GM18498 (cell line): ENCODE data around the gene PLA2G2E.

Source experiments
- ATAC-seq: cut with Tn5 transposase; IDR thresholded peaks from one replicate; pipeline ENCODE4 v1.9.1; 2021; ENCODE audit warnings: mild to moderate bottlenecking, moderate library complexity; ENCODE audit not compliant: unreplicated experiment

PLA2G2E gene

GRCh38 chr1:19923137-19923952, at the start of gene PLA2G2E:
Gene PLA2G2E, minus strand, starts transcription at chr1:19923617. Its CDS starts 58 bp downstream, at chr1:19923559.
- ATAC-seq: no peak

GRCh38 chr1:19971664-19972063, 48.2 kb upstream of the PLA2G2E start:
- ATAC-seq: no peak

- ATAC-seq: no peak
Measured at GRCh38 chr1:19969898-19970660, 46.7 kb upstream of the PLA2G2E start.

GRCh38 chr1:19967808-19968207, 44.4 kb upstream of the PLA2G2E start:
- ATAC-seq: no peak

- ATAC-seq: no peak
Measured at GRCh38 chr1:19964542-19964941, 41.1 kb upstream of the PLA2G2E start.

- ATAC-seq: no peak
Measured at GRCh38 chr1:19963636-19964035, 40.2 kb upstream of the PLA2G2E start.

- ATAC-seq: no peak
Measured at GRCh38 chr1:19960591-19960990, 37.2 kb upstream of the PLA2G2E start.

- no peak for ATAC-seq
Measured at GRCh38 chr1:19957779-19958178, 34.4 kb upstream of the PLA2G2E start.

- no peak for ATAC-seq
Measured at GRCh38 chr1:19955534-19956170, 32.2 kb upstream of the PLA2G2E start.

- ATAC-seq: no peak
Measured at GRCh38 chr1:19954059-19954458, 30.6 kb upstream of the PLA2G2E start.

- no peak for ATAC-seq
Measured at GRCh38 chr1:19949016-19949415, 25.6 kb upstream of the PLA2G2E start.

GRCh38 chr1:19946971-19947370, 23.6 kb upstream of the PLA2G2E start:
- ATAC-seq: no peak

GRCh38 chr1:19946331-19946751, 22.9 kb upstream of the PLA2G2E start:
- no peak for ATAC-seq

GRCh38 chr1:19945914-19946313, 22.5 kb upstream of the PLA2G2E start:
- ATAC-seq: no peak

GRCh38 chr1:19942657-19943056, 19.2 kb upstream of the PLA2G2E start:
- ATAC-seq: no peak

GRCh38 chr1:19942088-19942487, 18.7 kb upstream of the PLA2G2E start:
- no peak for ATAC-seq

- no peak for ATAC-seq
Measured at GRCh38 chr1:19941206-19941568, 17.8 kb upstream of the PLA2G2E start.

- ATAC-seq: no peak
Measured at GRCh38 chr1:19940486-19941205, 17.2 kb upstream of the PLA2G2E start.

- no peak for ATAC-seq
Measured at GRCh38 chr1:19938472-19938871, 15.1 kb upstream of the PLA2G2E start.

GRCh38 chr1:19936061-19936750, 12.8 kb upstream of the PLA2G2E start:
- no peak for ATAC-seq
